Panc1 (cell line): ENCODE results near the gene SSR3. TPM values are rescaled to one million over a fixed set of nuclear protein-coding genes. Genes with fewer than 3 reads are reported as not detected.

ENCODE experiments used
- ATAC-seq: fragments of 200-7000 bp; cut with Tn5 transposase; 2 replicates; pipeline ENCODE4 v1.9.1; 2020; ENCODE audit warnings: mild to moderate bottlenecking, moderate library complexity
- BruUV-seq: library from RNA; stranded (reverse); fragments of 400-500 nt; replicated peaks from 2 replicates; lab custom pipeline; 2021; lab: Mats Ljungman, UMichigan
- CTCF ChIA-PET: fragments of 300-600 bp; sonication (Branson Sonifier 250); formaldehyde crosslinking; loops from one replicate; lab custom pipeline; 2022; ENCODE audit warnings: antibody characterized with exemption; lab: Charles Lee
- POLR2A ChIA-PET: fragments of 300-600 bp; sonication (Branson Sonifier 250); formaldehyde crosslinking; loops from one replicate; lab custom pipeline; 2022; ENCODE audit warnings: antibody characterized with exemption; lab: Charles Lee
- DNase-seq: peaks from one replicate; pipeline ENCODE4 v3.0.0-alpha.2; 2010; ENCODE audit warnings: low read depth, low spot score
- H3K27ac ChIP-seq: 2 replicates; pipeline ENCODE4 v1.5.1; 2011; ENCODE audit warnings: mild to moderate bottlenecking, low read length, inconsistent platforms
- H3K27me3 ChIP-seq: fragments of 200-500 bp; sonication (Bioruptor generic); 2 replicates; pipeline ENCODE4 v1.6.0; 2014; ENCODE audit warnings: low read length, inconsistent platforms; ENCODE audit not compliant: control insufficient read depth, insufficient read depth
- H3K36me3 ChIP-seq: fragments of 200-500 bp; sonication (Bioruptor generic); 2 replicates; pipeline ENCODE4 v1.5.1; 2014; ENCODE audit warnings: inconsistent platforms, mild to moderate bottlenecking, low read length, moderate library complexity; ENCODE audit not compliant: control insufficient read depth, insufficient read depth
- H3K4me1 ChIP-seq: 2 replicates; pipeline ENCODE4 v1.5.1; 2011; ENCODE audit warnings: inconsistent platforms, mild to moderate bottlenecking, low read length, moderate library complexity; ENCODE audit not compliant: control insufficient read depth, insufficient read depth
- H3K4me3 ChIP-seq, 2 experiments: 2 replicates each; pipeline ENCODE4 v1.5.1; 2011 to 2012; ENCODE audit warnings: low read depth in 2 of 2, low read length in 2 of 2, mild to moderate bottlenecking in 2 of 2, inconsistent platforms in 1 of 2, moderate library complexity in 1 of 2
- H3K9me3 ChIP-seq: fragments of 200-500 bp; sonication (Bioruptor generic); 2 replicates; pipeline ENCODE4 v1.5.1; 2014; ENCODE audit warnings: low read depth, mild to moderate bottlenecking, inconsistent platforms, low read length, moderate library complexity; ENCODE audit not compliant: control insufficient read depth, insufficient read depth
- CTCF ChIP-seq: fragments of 450-650 bp; IDR thresholded peaks from 2 replicates; pipeline ENCODE4 v1.5.1; 2017; ENCODE audit warnings: mild to moderate bottlenecking
- POLR2AphosphoS5 ChIP-seq: IDR thresholded peaks from 2 replicates; pipeline ENCODE4 v1.6.1; 2012; ENCODE audit warnings: mild to moderate bottlenecking, low read depth, low read length, moderate library complexity
- REST ChIP-seq, 2 experiments: IDR thresholded peaks; 2 replicates each; pipeline ENCODE4 v1.6.1; 2011 to 2012; ENCODE audit warnings: low read depth in 2 of 2, control low read depth in 1 of 2, low read length in 1 of 2, mild to moderate bottlenecking in 1 of 2, moderate library complexity in 1 of 2; ENCODE audit not compliant: insufficient read depth in 1 of 2
- SIN3A ChIP-seq: IDR thresholded peaks from 2 replicates; pipeline ENCODE4 v1.6.1; 2012; ENCODE audit warnings: low read depth, mild to moderate bottlenecking, low read length, moderate library complexity, borderline replicate concordance; ENCODE audit not compliant: insufficient read depth
- TCF7L2 ChIP-seq: IDR thresholded peaks from 2 replicates; pipeline ENCODE4 v1.6.1; 2011; ENCODE audit warnings: mild to moderate bottlenecking, low read depth, low read length, inconsistent platforms
- in situ Hi-C: cut with HindIII; loops from 2 replicates; pipeline ENCODE4 v1.10.0; 2016; ENCODE audit warnings: low sequenced_read_pairs, low pct_unique_long_range_greater_than_20kb
- intact Hi-C: fragments of 100-400 bp; cut with micrococcal nuclease; formaldehyde crosslinking; loops from one replicate; pipeline ENCODE4 v1.10.0; 2022; ENCODE audit not compliant: unreplicated experiment
- total RNA-seq: library from RNA; stranded (reverse); gene quantifications from one replicate; pipeline ENCODE4 v1.2.1, GENCODE V29; 2021; ENCODE audit not compliant: unreplicated experiment

The SSR3 gene
- total RNA-seq, 1 experiment from 2014 or later, result 154 TPM

GRCh38 chr3:156554515-156554841 is 439 bp downstream of the SSR3 start:
- no peak for DNase-seq
- POLR2A ChIA-PET, result no interaction called here
- H3K27me3 ChIP-seq, result no peaks in the 10 kb centered on the region
- H3K36me3 ChIP-seq, result peaks cover 23% of the 10 kb centered on the region
- H3K4me3 ChIP-seq, result peak overlapping the region; percentile 67 to 73
- no TSS peak for BruUV-seq
- H3K27ac ChIP-seq, result peak overlapping the region; percentile 84
- CTCF ChIA-PET, result interaction anchor here (0.7 kb wide), 1 partner anchor 465 kb away, joined by 3 read pairs; no protein-coding TSS in a partner anchor
- H3K9me3 ChIP-seq, result no peaks in the 10 kb centered on the region
- no peak for TF ChIP-seq TCF7L2
- TF ChIP-seq SIN3A, result no peak
- no peak for TF ChIP-seq REST (IDR thresholded peaks at IDR 0.05; ENCODE audit: insufficient read depth in 1 of 2, low read depth in 2 of 2, low read length in 1 of 2)
- TF ChIP-seq CTCF, result no peak
- no peak for TF ChIP-seq POLR2AphosphoS5
- intact Hi-C loops (loop anchor here (2.0 to 5.0 kb wide), 2 partner anchors 526 to 583 kb away; no protein-coding TSS in a partner anchor), in situ Hi-C loops (no loop called here)
- H3K4me1 ChIP-seq, result peaks cover 12% of the 10 kb centered on the region; the same call in 1 of the 2 replicates
- ATAC-seq, result no peak; the same call in 1 of the 2 replicates

GRCh38 chr3:156553705-156554356 is 1.1 kb downstream of the SSR3 start:
- Histone ChIP-seq H3K4me1 (peaks cover 12% of the 10 kb centered on the region; the same call in 1 of the 2 replicates), H3K4me3 (peak overlapping the region; percentile 67 to 73), H3K27me3 (no peaks in the 10 kb centered on the region), H3K9me3 (no peaks in the 10 kb centered on the region), H3K27ac (peak overlapping the region; percentile 84), H3K36me3 (peaks cover 29% of the 10 kb centered on the region)
- TF ChIP-seq CTCF (no peak), POLR2AphosphoS5 (no peak), TCF7L2 (no peak), SIN3A (no peak), REST (IDR thresholded peaks at IDR 0.05; ENCODE audit: insufficient read depth in 1 of 2, low read depth in 2 of 2, low read length in 1 of 2) (no peak)
- ChIA-PET POLR2A (no interaction called here), CTCF (no interaction called here)
- no peak for ATAC-seq
- no TSS peak for BruUV-seq
- DNase-seq, result no peak
- in situ Hi-C loops (no loop called here), intact Hi-C loops (loop anchor here (2.0 to 5.0 kb wide), 2 partner anchors 527 to 583 kb away; no protein-coding TSS in a partner anchor)
